Endothelial cell of umbilical vein (primary cell): ENCODE measurements around the gene ANXA11. TPM values are rescaled to one million over a fixed set of nuclear protein-coding genes. Genes with fewer than 3 reads are reported as not detected.

ENCODE experiments used
- BruUV-seq: library from RNA; stranded (reverse); fragments of 400-500 nt; replicated peaks from 2 replicates; lab custom pipeline; 2021; lab: Mats Ljungman, UMichigan
- CTCF ChIA-PET: fragments of 300-600, 350-600 bp; sonication (Branson Sonifier 250); formaldehyde crosslinking; loops from one replicate; lab custom pipeline; 2021; ENCODE audit warnings: antibody characterized with exemption, inconsistent platforms; lab: Charles Lee
- POLR2A ChIA-PET: fragments of 300-600, 350-600 bp; sonication (Branson Sonifier 250); formaldehyde crosslinking; loops from one replicate; lab custom pipeline; 2021; ENCODE audit warnings: antibody characterized with exemption, inconsistent platforms; lab: Charles Lee
- DNase-seq: peaks from one replicate; pipeline ENCODE4 v3.0.0-alpha.2; 2011; ENCODE audit warnings: low read depth, low spot score
- FAIRE-seq: peaks from 2 replicates; lab custom pipeline; 2011; peaks lifted over from hg19 to GRCh38; lab: Jason Lieb, UNC
- H2AFZ ChIP-seq: 2 replicates; pipeline ENCODE4 v1.6.0; 2012; ENCODE audit warnings: low read depth, low read length, control low read depth, inconsistent platforms
- H3K27ac ChIP-seq: 2 replicates; pipeline ENCODE4 v1.5.1; 2011; ENCODE audit warnings: low read depth, mild to moderate bottlenecking, control low read depth, low read length, moderate library complexity; ENCODE audit not compliant: insufficient read depth
- H3K27me3 ChIP-seq, 2 experiments: 2 replicates each; pipeline versions ENCODE4 v1.6.0 to v1.6.1; 2011; ENCODE audit warnings: low read length in 2 of 2, mixed read lengths in 1 of 2; ENCODE audit not compliant: control insufficient read depth in 2 of 2, insufficient read depth in 2 of 2
- H3K36me3 ChIP-seq, 2 experiments: 2 replicates in 1 of 2; 3 replicates in 1 of 2; pipeline ENCODE4 v1.5.1; 2011; ENCODE audit warnings: low read length in 2 of 2, mild to moderate bottlenecking in 1 of 2, moderate library complexity in 1 of 2; ENCODE audit not compliant: control insufficient read depth in 2 of 2, insufficient read depth in 2 of 2; ENCODE audit errors: extremely low read depth in 1 of 2
- H3K4me1 ChIP-seq: 3 replicates; pipeline ENCODE4 v1.5.1; 2011; ENCODE audit warnings: mild to moderate bottlenecking, low read length; ENCODE audit not compliant: control insufficient read depth, insufficient read depth; ENCODE audit errors: extremely low read depth
- H3K4me2 ChIP-seq: 2 replicates; pipeline ENCODE4 v1.6.1; 2011; ENCODE audit warnings: low read length, control low read depth, mixed read lengths; ENCODE audit not compliant: insufficient read depth
- H3K4me3 ChIP-seq, 3 experiments: fragments of 200-600 bp in 1 of 3; sonication (generic), shearing (Covaris generic) in 1 of 3; replicated peaks in 1 of 3; 2 replicates each; pipeline ENCODE4 v1.5.1; 2011 to 2016; ENCODE audit warnings: control low read depth in 3 of 3, low read length in 3 of 3, mild to moderate bottlenecking in 2 of 3, inconsistent platforms in 1 of 3, low read depth in 1 of 3, moderate library complexity in 1 of 3; ENCODE audit not compliant: insufficient read depth in 1 of 3
- H3K79me2 ChIP-seq: 2 replicates; pipeline ENCODE4 v1.6.0; 2012; ENCODE audit warnings: low read length, inconsistent platforms; ENCODE audit not compliant: control insufficient read depth, insufficient read depth
- H3K9ac ChIP-seq: replicated peaks from 2 replicates; pipeline ENCODE3; 2011; ENCODE audit warnings: low read length, control low read depth; ENCODE audit not compliant: insufficient read depth; ENCODE audit errors: extremely low read depth
- H3K9me1 ChIP-seq: replicated peaks from 3 replicates; pipeline ENCODE4 v1.6.0; 2011; ENCODE audit warnings: mild to moderate bottlenecking, low read length; ENCODE audit not compliant: control insufficient read depth, insufficient read depth; ENCODE audit errors: extremely low read depth
- H3K9me3 ChIP-seq: replicated peaks from 2 replicates; pipeline ENCODE4 v1.5.1; 2012; ENCODE audit warnings: low read length, inconsistent platforms; ENCODE audit not compliant: control insufficient read depth, insufficient read depth
- H4K20me1 ChIP-seq: replicated peaks from 2 replicates; pipeline ENCODE3; 2011; ENCODE audit warnings: mild to moderate bottlenecking, low read length; ENCODE audit not compliant: control insufficient read depth, insufficient read depth; ENCODE audit errors: extremely low read depth
- CTCF ChIP-seq, 2 donors: IDR thresholded peaks; 1 replicate in 1 of 2; 2 replicates in 1 of 2; pipeline ENCODE4 v1.5.1; 2011; ENCODE audit warnings: low read length in 2 of 2, mild to moderate bottlenecking in 2 of 2, moderate library complexity in 2 of 2, control low read depth in 1 of 2, inconsistent platforms in 1 of 2, low read depth in 1 of 2; ENCODE audit not compliant: insufficient read depth in 1 of 2; ENCODE audit errors: extremely low read depth in 1 of 2
- EZH2 ChIP-seq: IDR thresholded peaks from 2 replicates; pipeline ENCODE4 v1.6.1; 2012; ENCODE audit warnings: borderline replicate concordance, low read depth, mild to moderate bottlenecking, moderate library complexity, low read length, inconsistent platforms; ENCODE audit not compliant: severe bottlenecking
- FOS ChIP-seq: IDR thresholded peaks from 2 replicates; pipeline ENCODE4 v1.6.1; 2011; ENCODE audit warnings: mild to moderate bottlenecking, low read length, moderate library complexity, borderline replicate concordance; ENCODE audit not compliant: insufficient read depth
- GATA2 ChIP-seq: IDR thresholded peaks from 2 replicates; pipeline ENCODE4 v1.7.0; 2011; ENCODE audit warnings: low read depth, mild to moderate bottlenecking, moderate library complexity, mixed read lengths, low read length; ENCODE audit not compliant: insufficient read length, insufficient read depth
- JUN ChIP-seq: IDR thresholded peaks from 2 replicates; pipeline ENCODE4 v1.6.1; 2011; ENCODE audit warnings: borderline replicate concordance, low read depth; ENCODE audit not compliant: insufficient read length, insufficient read depth
- MAX ChIP-seq: IDR thresholded peaks from 2 replicates; pipeline ENCODE4 v1.6.1; 2011; ENCODE audit not compliant: insufficient read depth, insufficient read length
- MYC ChIP-seq: IDR thresholded peaks from one replicate; pipeline ENCODE4 v1.6.1; 2011; ENCODE audit warnings: mild to moderate bottlenecking, low read depth, low read length
- POLR2A ChIP-seq: IDR thresholded peaks from 2 replicates; pipeline ENCODE4 v1.6.1; 2012; ENCODE audit warnings: low read depth, mild to moderate bottlenecking, control low read depth, low read length
- POLR2AphosphoS5 ChIP-seq: IDR thresholded peaks from 2 replicates; pipeline ENCODE4 v1.6.1; 2012; ENCODE audit warnings: low read depth, mild to moderate bottlenecking, control low read depth, low read length, moderate library complexity; ENCODE audit not compliant: insufficient read depth
- dilution Hi-C: fragments of 300-500 bp; cut with MboI; formaldehyde crosslinking; loops from one replicate; pipeline ENCODE4 v1.15.0; 2019; ENCODE audit warnings: low sequenced_read_pairs; ENCODE audit not compliant: extremely low pct_ligation_motif_present
- intact Hi-C: fragments of 100-400 bp; cut with micrococcal nuclease; formaldehyde crosslinking; loops from one replicate; pipeline ENCODE4 v1.10.0; 2022
- polyA plus RNA-seq, 4 experiments: library from polyadenylated mRNA; depleted of rRNA in 3 of 4; stranded (reverse) in 3 of 4; unstranded in 1 of 4; fragments of >200 nt; gene quantifications; 2 replicates each; pipeline versions ENCODE4 v1.2.1 to v1.2.3, GENCODE V29; 2011 to 2012; ENCODE audit warnings: missing spikeins in 1 of 4
- total RNA-seq: library from RNA; stranded (reverse); gene quantifications from 2 replicates; pipeline ENCODE4 v1.2.3, GENCODE V29; 2021

The ANXA11 gene
- total and polyA plus RNA-seq, 2 donors (not counting 3 experiments of a cell fraction or from before 2014, with no cell fraction given), result 59.2 to 143 TPM

- Histone ChIP-seq H3K36me3 (peaks cover 0 to 10% of the 10 kb centered on the region in 2 experiments), H3K4me2 (no peak overlapping the region), H3K9me3 (no peaks in the 10 kb centered on the region), H3K4me3 (no peak overlapping the region), H2AFZ (no peak overlapping the region), H3K27ac (no peak overlapping the region), H3K9me1 (no peaks in the 10 kb centered on the region), H4K20me1 (no peaks in the 10 kb centered on the region), H3K27me3 (no peaks in the 10 kb centered on the region), H3K79me2 (no peaks in the 10 kb centered on the region), H3K9ac (no peak overlapping the region), H3K4me1 (peaks cover 29% of the 10 kb centered on the region)
- no TSS peak for BruUV-seq
- ChIA-PET CTCF (interaction anchor here (1.4 to 2.7 kb wide), 3 partner anchors 23 to 55 kb away, joined by 5 to 11 read pairs (median 5); no protein-coding TSS in a partner anchor), POLR2A (no interaction called here)
- dilution Hi-C loops (no loop called here), intact Hi-C loops (no loop called here)
- DNase-seq, result no peak
- TF ChIP-seq MYC (no peak), JUN (no peak), POLR2A (no peak), EZH2 (no peak), POLR2AphosphoS5 (no peak), MAX (no peak), FOS (no peak), CTCF (IDR thresholded peaks at IDR 0.05; ENCODE audit: extremely low read depth in 1 of 2, insufficient read depth in 1 of 2, low read depth in 1 of 2, low read length in 2 of 2) (no peak), GATA2 (no peak)
- FAIRE-seq, result no peak
These were observed 37.7 kb downstream of the ANXA11 start for GRCh38 chr10:80167471-80168161.
